Adrenal gland (tissue), 5 donors: ENCODE measurements around the gene IL1RAPL2.

Experiments used
- CTCF ChIP-seq, 6 experiments: fragments of 450-650 bp in 4 of 6; fragments of 200-600 bp in 2 of 6; sonication (generic) in 1 of 6; IDR thresholded peaks; 1 replicate in 5 of 6; 2 replicates in 1 of 6; pipeline versions ENCODE4 v1.5.1 to v1.8.0; 2016 to 2021; ENCODE audit warnings: antibody characterized with exemption in 6 of 6, mild to moderate bottlenecking in 2 of 6, moderate library complexity in 1 of 6
- POLR2A ChIP-seq, 2 donors: fragments of 450-650 bp; IDR thresholded peaks; one replicate each; pipeline ENCODE4 v1.6.1; 2017; ENCODE audit warnings: antibody characterized with exemption in 2 of 2, mild to moderate bottlenecking in 2 of 2, moderate library complexity in 1 of 2
- donor health status: DM: no; HTN: no; CAD: no.

GRCh38 chrX:105483011-105483410 lies 917.0 kb downstream of the IL1RAPL2 start:
- TF ChIP-seq CTCF (IDR thresholded peaks at IDR 0.05) (no peak), POLR2A (IDR thresholded peaks at IDR 0.05) (no peak)
